Measurements from ENCODE around the gene MROH7. TPM values are rescaled to one million over a fixed set of nuclear protein-coding genes. Genes with fewer than 3 reads are reported as not detected.

MROH7 gene
- total and polyA plus RNA-seq, 9 of the 15 experiments (the other 6 are each of a cell fraction or from before 2014, with no cell fraction given) = not detected

- no peak overlapping the region for H3K9ac ChIP-seq (ENCODE audit: insufficient read depth in 1 of 2, low read depth in 2 of 2, low read length in 2 of 2)
- H3K36me3 ChIP-seq (ENCODE audit: control insufficient read depth, insufficient read depth, low read length) = no peaks in the 10 kb centered on the region
- WGBS (ENCODE audit: insufficient coverage, low coverage, missing lambda C conversion rate) = 3% methylated on average over 6 of the region's 6 CpGs
- TF ChIP-seq MAFK (IDR thresholded peaks at IDR 0.05; ENCODE audit: low read length) (no peak), TCF7 (IDR thresholded peaks at IDR 0.05; ENCODE audit: borderline replicate concordance) (no peak), ZNF395 (CRISPR knock-in tag; IDR thresholded peaks at IDR 0.05) (no peak), SMARCE1 (IDR thresholded peaks at IDR 0.05) (no peak)
- intact Hi-C loops (cut with micrococcal nuclease) = no loop called here
- peaks cover 40 to 80% of the 10 kb centered on the region in 2 experiments for H3K27me3 ChIP-seq (ENCODE audit: control insufficient read depth in 2 of 2, insufficient read depth in 2 of 2, low read length in 2 of 2)
- POLR2A ChIA-PET = no interaction called here
- FAIRE-seq (no peak), ATAC-seq (no peak), DNase-seq (ENCODE audit: extremely low read depth in 1 of 4, low spot score in 3 of 4) (no peak)
- no peaks in the 10 kb centered on the region for H3K79me2 ChIP-seq (ENCODE audit: control insufficient read depth, insufficient read depth, low read length)
- H3K4me3 ChIP-seq = no peak overlapping the region
- in situ Hi-C loops (cut with MboI) = no loop called here
- no TSS peak for BruUV-seq (replicated peaks)
- CTCF ChIA-PET (ENCODE audit: low intra/inter-chr PET ratio) = interaction anchor here (0.6 kb wide), 1 partner anchor 107 kb away, joined by 3 read pairs; no protein-coding TSS in a partner anchor
- H3K9me1 ChIP-seq (ENCODE audit: control insufficient read depth, insufficient read depth, low read length) = no peaks in the 10 kb centered on the region
- H3K9me3 ChIP-seq (replicated peaks; ENCODE audit: control insufficient read depth, insufficient read depth, low read depth, low read length) = no peaks in the 10 kb centered on the region
- H3K4me1 ChIP-seq (replicated peaks in 1 of 2; ENCODE audit: control insufficient read depth in 2 of 2, insufficient read depth in 2 of 2, low read length in 2 of 2) = no peaks in the 10 kb centered on the region; a peak in 1 of 5 replicates
- no peak overlapping the region for H2AFZ ChIP-seq (ENCODE audit: low read depth, low read length)
- no peak overlapping the region for H3K4me2 ChIP-seq (ENCODE audit: insufficient read depth, low read length)
- no peaks in the 10 kb centered on the region; the same call in 1 of the 2 replicates for H4K20me1 ChIP-seq (replicated peaks; ENCODE audit: control insufficient read depth, insufficient read depth, low read length)
- H3K27ac ChIP-seq (ENCODE audit: extremely low read depth, low read depth, low read length) = no peak overlapping the region
Measured at GRCh38 chr1:54697896-54698295, 56.3 kb downstream of the MROH7 start.

GRCh38 chr1:54698346-54698745, 56.8 kb downstream of the MROH7 start:
- Histone ChIP-seq H3K4me3 (no peak overlapping the region), H3K36me3 (ENCODE audit: control insufficient read depth, insufficient read depth, low read length) (no peaks in the 10 kb centered on the region), H3K9me3 (replicated peaks; ENCODE audit: control insufficient read depth, insufficient read depth, low read depth, low read length) (no peaks in the 10 kb centered on the region), H3K4me1 (replicated peaks in 1 of 2; ENCODE audit: control insufficient read depth in 2 of 2, insufficient read depth in 2 of 2, low read length in 2 of 2) (no peaks in the 10 kb centered on the region; a peak in 1 of 5 replicates), H3K9me1 (ENCODE audit: control insufficient read depth, insufficient read depth, low read length) (no peaks in the 10 kb centered on the region), H3K9ac (ENCODE audit: insufficient read depth in 1 of 2, low read depth in 2 of 2, low read length in 2 of 2) (no peak overlapping the region), H3K4me2 (ENCODE audit: insufficient read depth, low read length) (no peak overlapping the region), H2AFZ (ENCODE audit: low read depth, low read length) (peak overlapping the region; percentile 19; the same call in 1 of the 2 replicates), H3K27ac (ENCODE audit: extremely low read depth, low read depth, low read length) (no peak overlapping the region), H3K79me2 (ENCODE audit: control insufficient read depth, insufficient read depth, low read length) (no peaks in the 10 kb centered on the region), H3K27me3 (ENCODE audit: control insufficient read depth in 2 of 2, insufficient read depth in 2 of 2, low read length in 2 of 2) (peaks cover 42 to 80% of the 10 kb centered on the region in 2 experiments), H4K20me1 (replicated peaks; ENCODE audit: control insufficient read depth, insufficient read depth, low read length) (peaks cover under 1% of the 10 kb centered on the region; the same call in 1 of the 2 replicates)
- DNase-seq (ENCODE audit: extremely low read depth in 1 of 4, low spot score in 3 of 4) = no peak
- intact Hi-C loops (cut with micrococcal nuclease) (no loop called here), in situ Hi-C loops (cut with MboI) (no loop called here)
- CTCF ChIA-PET (ENCODE audit: low intra/inter-chr PET ratio) = interaction anchor here (0.6 to 0.7 kb wide), 2 partner anchors 93 to 106 kb away, joined by 3 read pairs; no protein-coding TSS in a partner anchor
- no peak for FAIRE-seq
- peak; percentile 33; the same call in 2 of the 3 replicates for ATAC-seq
- no TSS peak for BruUV-seq (replicated peaks)
- 1% methylated on average over 8 of the region's 8 CpGs for WGBS (ENCODE audit: insufficient coverage, low coverage, missing lambda C conversion rate)
- POLR2A ChIA-PET = no interaction called here
- TF ChIP-seq CHD1 (IDR thresholded peaks at IDR 0.05; ENCODE audit: low read length) (no peak), ZNF316 (IDR thresholded peaks at IDR 0.05) (no peak), BRCA1 (IDR thresholded peaks at IDR 0.05) (no peak), BRCA1 (CRISPR knock-in tag; IDR thresholded peaks at IDR 0.05) (no peak), POLR2H (tag; IDR thresholded peaks at IDR 0.05; ENCODE audit: low read depth) (no peak), SNIP1 (IDR thresholded peaks at IDR 0.05; ENCODE audit: low read depth) (no peak), BCLAF1 (IDR thresholded peaks at IDR 0.05; ENCODE audit: borderline replicate concordance in 1 of 2, control insufficient read depth in 1 of 2, low read depth in 2 of 2, low read length in 1 of 2) (no peak), NFXL1 (CRISPR knock-in tag; IDR thresholded peaks at IDR 0.05) (no peak), SMARCA4 (IDR thresholded peaks at IDR 0.05) (no peak), ZNF764 (CRISPR knock-in tag; IDR thresholded peaks at IDR 0.05; ENCODE audit: low read depth) (no peak)
